ENCODE data around the gene KLHL26. TPM values are rescaled to one million over a fixed set of nuclear protein-coding genes. Genes with fewer than 3 reads are reported as not detected.
A peak's percentile ranks its signal among the peaks of the same experiment; 100 is the strongest.

The KLHL26 gene
- total and polyA plus RNA-seq, 4 donors: 2.3 to 5.9 (median 2.4) TPM

GRCh38 chr19:18594824-18595373, 41.9 kb upstream of the KLHL26 start:
- DNase-seq (ENCODE audit: low spot score): no peak
- H3K27ac ChIP-seq (ENCODE audit: low read depth in 1 of 2, low read length in 2 of 2): no peak overlapping the region
- H3K9ac ChIP-seq (ENCODE audit: low read depth in 1 of 2, low read length in 2 of 2): no peak overlapping the region

More at GRCh38 chr19:18594824-18595373, 41.9 kb upstream of the KLHL26 start:
- Histone ChIP-seq H3K4me3 (ENCODE audit: low read depth in 1 of 3, low read length in 3 of 3) (peak overlapping the region in 1 of 3 donors; percentile 26), H3K4me1 (ENCODE audit: control insufficient read depth in 4 of 4, insufficient read depth in 4 of 4, low read length in 3 of 4) (peaks cover 6 to 12% (median 9%) of the 10 kb centered on the region in 4 donors), H3K27me3 (ENCODE audit: control insufficient read depth in 4 of 4, insufficient read depth in 4 of 4, low read length in 3 of 4) (peaks cover 0 to 5% (median under 1%) of the 10 kb centered on the region in 4 donors), H3K9me3 (ENCODE audit: control insufficient read depth in 4 of 4, low read length in 3 of 4) (no peaks in the 10 kb centered on the region), H3K36me3 (ENCODE audit: control insufficient read depth in 4 of 4, insufficient read depth in 3 of 4, low read depth in 1 of 4, low read length in 3 of 4) (peaks cover 0 to 3% (median 1%) of the 10 kb centered on the region in 4 donors)
- 25% methylated on average over 26 of the region's 26 CpGs for WGBS
- TF ChIP-seq FOXA2 (IDR thresholded peaks at IDR 0.05): no peak
- TF ChIP-seq CTCF (IDR thresholded peaks at IDR 0.05; ENCODE audit: low read depth, low read length, missing input control): no peak
- no peak for TF ChIP-seq FOXA1 (IDR thresholded peaks at IDR 0.05)
- no peak for TF ChIP-seq REST (IDR thresholded peaks at IDR 0.05)
- no peak for TF ChIP-seq ATF3 (IDR thresholded peaks at IDR 0.05)
- TF ChIP-seq SP1 (IDR thresholded peaks at IDR 0.05): no peak
- TF ChIP-seq RXRA (IDR thresholded peaks at IDR 0.05): no peak
- no peak for TF ChIP-seq JUND (IDR thresholded peaks at IDR 0.05)
- no peak for TF ChIP-seq RAD21 (IDR thresholded peaks at IDR 0.05)
- TF ChIP-seq EGR1 (IDR thresholded peaks at IDR 0.05; ENCODE audit: low read depth in 2 of 2): no peak
- TF ChIP-seq HNF4G (IDR thresholded peaks at IDR 0.05): no peak
- TF ChIP-seq HNF4A (conservative IDR thresholded peaks at IDR 0.05): no peak
- TF ChIP-seq ZBTB33 (IDR thresholded peaks at IDR 0.05): no peak
- TF ChIP-seq NR2F2 (IDR thresholded peaks at IDR 0.05): no peak
- TF ChIP-seq YY1 (IDR thresholded peaks at IDR 0.05): no peak
- TF ChIP-seq TAF1 (conservative IDR thresholded peaks at IDR 0.05): no peak
- no peak for TF ChIP-seq GABPA (IDR thresholded peaks at IDR 0.05 in 1 of 2, conservative IDR thresholded peaks at IDR 0.05 in 1 of 2)
- TF ChIP-seq MAX (IDR thresholded peaks at IDR 0.05): no peak

Measured in liver (tissue), 9 donors.